ENCODE data around the gene RBM22. TPM values are rescaled to one million over a fixed set of nuclear protein-coding genes. Genes with fewer than 3 reads are reported as not detected.

The RBM22 gene
- total and polyA plus RNA-seq, 10 of the 15 experiments (the other 5 are each of a cell fraction or from before 2014, with no cell fraction given) = 26.3 to 66.4 (median 43.0) TPM

DNA sequence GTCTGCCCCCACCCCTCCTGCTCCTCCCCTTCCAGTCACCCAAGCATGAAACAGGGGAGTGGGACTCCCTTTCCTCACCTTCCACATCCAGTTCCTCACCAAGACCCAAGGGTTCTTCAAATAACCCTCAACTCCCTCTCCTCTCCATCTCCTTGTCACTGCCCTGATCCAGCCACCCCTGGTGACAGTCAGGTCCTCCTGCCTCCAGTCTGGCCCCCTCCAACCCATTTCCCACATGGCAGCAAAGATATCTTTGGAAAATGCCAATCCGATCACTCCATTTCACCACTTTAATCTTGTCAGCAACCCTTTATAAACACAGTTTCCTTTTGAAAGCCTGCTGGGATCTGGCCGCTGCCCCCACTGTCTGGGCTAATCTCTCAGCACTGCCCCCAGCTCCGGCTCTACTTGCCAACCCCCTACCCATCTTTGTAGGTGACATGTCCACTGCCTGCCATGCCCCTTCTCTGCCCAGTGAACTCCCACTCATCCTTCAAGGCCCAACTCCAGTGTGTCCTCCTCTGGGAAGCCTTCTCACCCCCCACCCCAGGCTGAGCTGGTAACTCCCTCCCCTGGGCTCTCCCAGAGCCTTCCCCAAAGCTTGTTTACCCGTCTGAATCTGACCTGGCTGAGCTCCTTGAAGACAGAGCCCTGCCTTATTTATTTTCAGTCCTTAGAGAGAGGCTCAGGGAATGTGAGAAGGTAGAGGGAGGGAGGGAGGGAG lies 40.6 kb downstream of the RBM22 start:
- peaks cover 7% of the 10 kb centered on the region for H3K4me1 ChIP-seq (ENCODE audit: control insufficient read depth, insufficient read depth, low read length)
- POLR2A ChIA-PET = no interaction called here

More for the DNA sequence above, 40.6 kb downstream of the RBM22 start:
- no peaks in the 10 kb centered on the region for H4K20me1 ChIP-seq (ENCODE audit: control insufficient read depth, insufficient read depth)
- no peaks in the 10 kb centered on the region for H3K36me3 ChIP-seq (ENCODE audit: control insufficient read depth in 2 of 2, insufficient read depth in 2 of 2, low read length in 1 of 2)
- intact Hi-C loops (cut with micrococcal nuclease; ENCODE audit: unreplicated experiment) (no loop called here), in situ Hi-C loops (cut with MboI) (no loop called here)
- H3K9ac ChIP-seq (ENCODE audit: control insufficient read depth, insufficient read depth, low read length) = no peak overlapping the region
- H3K4me3 ChIP-seq = no peak overlapping the region
- H3K9me3 ChIP-seq (replicated peaks; ENCODE audit: control insufficient read depth, insufficient read depth, low read length) = no peaks in the 10 kb centered on the region
- TF ChIP-seq JUNB (IDR thresholded peaks at IDR 0.05) = no peak
- TF ChIP-seq MEF2B (IDR thresholded peaks at IDR 0.05; ENCODE audit: partially characterized antibody, poor library complexity, severe bottlenecking) = no peak
- no peak for TF ChIP-seq BACH1 (IDR thresholded peaks at IDR 0.05; ENCODE audit: borderline replicate concordance)
- TF ChIP-seq SRF (IDR thresholded peaks at IDR 0.05; ENCODE audit: low read depth in 2 of 2, low read length in 2 of 2) = no peak
- TF ChIP-seq, protein P1, sequence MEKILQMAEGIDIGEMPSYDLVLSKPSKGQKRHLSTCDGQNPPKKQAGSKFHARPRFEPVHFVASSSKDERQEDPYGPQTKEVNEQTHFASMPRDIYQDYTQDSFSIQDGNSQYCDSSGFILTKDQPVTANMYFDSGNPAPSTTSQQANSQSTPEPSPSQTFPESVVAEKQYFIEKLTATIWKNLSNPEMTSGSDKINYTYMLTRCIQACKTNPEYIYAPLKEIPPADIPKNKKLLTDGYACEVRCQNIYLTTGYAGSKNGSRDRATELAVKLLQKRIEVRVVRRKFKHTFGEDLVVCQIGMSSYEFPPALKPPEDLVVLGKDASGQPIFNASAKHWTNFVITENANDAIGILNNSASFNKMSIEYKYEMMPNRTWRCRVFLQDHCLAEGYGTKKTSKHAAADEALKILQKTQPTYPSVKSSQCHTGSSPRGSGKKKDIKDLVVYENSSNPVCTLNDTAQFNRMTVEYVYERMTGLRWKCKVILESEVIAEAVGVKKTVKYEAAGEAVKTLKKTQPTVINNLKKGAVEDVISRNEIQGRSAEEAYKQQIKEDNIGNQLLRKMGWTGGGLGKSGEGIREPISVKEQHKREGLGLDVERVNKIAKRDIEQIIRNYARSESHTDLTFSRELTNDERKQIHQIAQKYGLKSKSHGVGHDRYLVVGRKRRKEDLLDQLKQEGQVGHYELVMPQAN (conservative IDR thresholded peaks at IDR 0.05) = no peak
- no peak for TF ChIP-seq EP300 (IDR thresholded peaks at IDR 0.05; ENCODE audit: borderline replicate concordance in 1 of 2, control insufficient read depth in 1 of 2, low read depth in 2 of 2, low read length in 2 of 2)
- no peak overlapping the region for H2AFZ ChIP-seq (ENCODE audit: control insufficient read depth, low read depth, low read length)
- CTCF ChIA-PET = interaction anchor here (0.9 to 12.7 kb wide), 3 partner anchors 17 to 186 kb away, joined by 3 to 236 read pairs (median 5); partner anchors contain the start of gene IRGM
- no peak for DNase-seq (ENCODE audit: low read depth, low spot score)
- SMC1A ChIA-PET (ENCODE audit: uncharacterized antibody, unreplicated experiment) = interaction anchor here (0.6 to 1.2 kb wide), 3 partner anchors 28 to 101 kb away, joined by 3 to 4 read pairs (median 3); no protein-coding TSS in a partner anchor
- RAD21 ChIA-PET (ENCODE audit: unreplicated experiment) = interaction anchor here (0.7 to 1.1 kb wide), 2 partner anchors 98 to 147 kb away, joined by 4 to 5 read pairs; no protein-coding TSS in a partner anchor
- WGBS (ENCODE audit: insufficient coverage, insufficient replicate concordance, low lambda C conversion rate, missing lambda C conversion rate) = 23% methylated on average over 4 of the region's 4 CpGs
- no peaks in the 10 kb centered on the region; a peak in 2 of 4 replicates for H3K27me3 ChIP-seq (replicated peaks in 1 of 2; ENCODE audit: control insufficient read depth in 2 of 2, insufficient read depth in 2 of 2, low read length in 1 of 2)
- H3K4me2 ChIP-seq (ENCODE audit: control insufficient read depth, insufficient read depth) = no peak overlapping the region
- no peak for FAIRE-seq
- no TSS peak for BruUV-seq (replicated peaks)
- no peaks in the 10 kb centered on the region for H3K79me2 ChIP-seq (ENCODE audit: control insufficient read depth, insufficient read depth, low read length)
- no peak overlapping the region for H3K27ac ChIP-seq (ENCODE audit: control insufficient read depth, insufficient read depth)
- no peak for ATAC-seq
